ENCODE results near the gene PLEK.

DNA sequence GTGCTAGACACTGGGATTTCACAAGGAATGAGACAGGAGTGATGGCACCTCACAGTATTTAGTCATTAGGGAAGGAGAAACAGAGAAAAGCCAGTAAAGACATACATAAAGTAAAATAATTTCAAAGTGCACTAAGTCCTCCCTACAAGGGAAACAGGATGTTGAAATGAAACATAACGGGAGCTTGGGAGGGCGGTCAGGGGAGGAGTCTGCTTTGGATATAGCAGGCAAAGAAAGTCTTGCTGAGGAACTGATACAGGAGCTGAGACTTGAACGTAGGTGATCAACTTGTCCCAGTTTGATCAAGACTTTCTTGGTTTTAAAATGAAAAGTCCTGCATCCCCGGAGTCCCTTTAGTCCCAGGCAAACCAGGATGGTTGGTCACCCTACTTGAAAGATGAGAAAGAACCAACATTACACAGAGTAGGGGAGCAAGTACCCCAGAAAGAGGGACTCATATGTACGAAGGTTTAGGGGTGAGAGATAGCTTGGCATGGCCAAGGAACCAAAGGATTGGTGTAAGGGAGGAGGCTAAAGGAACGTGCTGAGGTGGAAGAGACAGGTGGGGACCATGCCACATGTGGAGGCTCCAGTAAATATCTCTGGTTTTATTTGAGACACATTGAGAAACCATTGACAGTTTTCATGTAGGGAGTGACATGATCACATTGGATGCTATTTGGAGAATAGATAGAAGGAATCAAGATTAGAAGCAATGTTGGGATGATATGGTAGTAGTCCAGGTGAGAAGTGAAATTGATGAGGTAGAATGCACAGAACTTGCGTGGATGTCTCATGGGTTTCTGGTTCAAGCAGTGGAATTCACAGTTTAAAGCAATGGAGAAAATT lies 73.6 kb downstream of the PLEK start:
- TF ChIP-seq, protein P1, sequence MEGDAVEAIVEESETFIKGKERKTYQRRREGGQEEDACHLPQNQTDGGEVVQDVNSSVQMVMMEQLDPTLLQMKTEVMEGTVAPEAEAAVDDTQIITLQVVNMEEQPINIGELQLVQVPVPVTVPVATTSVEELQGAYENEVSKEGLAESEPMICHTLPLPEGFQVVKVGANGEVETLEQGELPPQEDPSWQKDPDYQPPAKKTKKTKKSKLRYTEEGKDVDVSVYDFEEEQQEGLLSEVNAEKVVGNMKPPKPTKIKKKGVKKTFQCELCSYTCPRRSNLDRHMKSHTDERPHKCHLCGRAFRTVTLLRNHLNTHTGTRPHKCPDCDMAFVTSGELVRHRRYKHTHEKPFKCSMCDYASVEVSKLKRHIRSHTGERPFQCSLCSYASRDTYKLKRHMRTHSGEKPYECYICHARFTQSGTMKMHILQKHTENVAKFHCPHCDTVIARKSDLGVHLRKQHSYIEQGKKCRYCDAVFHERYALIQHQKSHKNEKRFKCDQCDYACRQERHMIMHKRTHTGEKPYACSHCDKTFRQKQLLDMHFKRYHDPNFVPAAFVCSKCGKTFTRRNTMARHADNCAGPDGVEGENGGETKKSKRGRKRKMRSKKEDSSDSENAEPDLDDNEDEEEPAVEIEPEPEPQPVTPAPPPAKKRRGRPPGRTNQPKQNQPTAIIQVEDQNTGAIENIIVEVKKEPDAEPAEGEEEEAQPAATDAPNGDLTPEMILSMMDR (IDR thresholded peaks at IDR 0.05), result no peak
- no peak for TF ChIP-seq POLR2A (IDR thresholded peaks at IDR 0.05)
